ENCODE data around the gene RPL27A. TPM values are rescaled to one million over a fixed set of nuclear protein-coding genes. Genes with fewer than 3 reads are reported as not detected.

The RPL27A gene
- polyA plus RNA-seq, 1 of the 3 experiments (the other 2 are of a cell fraction): 1,162 TPM

DNA sequence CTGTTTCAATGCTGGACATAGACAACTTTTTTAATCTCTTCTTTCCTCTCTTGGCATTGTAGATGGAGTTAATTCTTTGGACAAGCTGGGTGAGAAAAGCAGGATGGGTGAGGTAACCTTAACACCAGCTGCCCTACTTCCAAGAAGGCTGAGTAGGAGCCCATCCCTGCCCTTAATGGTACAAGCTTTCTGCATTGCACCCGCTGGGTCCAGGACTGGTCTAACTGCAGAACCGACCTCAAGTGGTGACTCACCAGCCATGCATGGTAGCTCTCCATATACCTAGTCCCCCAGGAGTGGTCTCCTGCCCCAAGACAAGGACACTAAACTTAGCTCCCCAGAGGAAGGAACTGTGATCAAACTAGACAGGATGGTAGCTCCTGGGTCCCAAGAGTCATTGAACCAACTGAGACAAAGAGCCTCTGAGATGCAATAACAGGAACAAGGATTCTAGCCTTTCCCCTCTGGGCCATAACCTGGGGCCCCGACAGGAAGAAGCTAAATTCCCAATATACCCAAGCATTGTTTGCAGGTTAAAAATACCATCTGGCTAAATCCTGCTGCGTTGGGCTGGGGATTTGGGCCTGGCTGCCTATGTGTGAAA, 32.1 kb downstream of the RPL27A start:
- no peak overlapping the region for H3K9ac ChIP-seq
- H3K36me3 ChIP-seq (replicated peaks in 1 of 2; ENCODE audit: control insufficient read depth in 1 of 2, insufficient read depth in 2 of 2, low read length in 1 of 2): peaks cover 28 to 33% of the 10 kb centered on the region in 2 experiments
- no peaks in the 10 kb centered on the region for H3K27me3 ChIP-seq (ENCODE audit: insufficient read depth)
- DNase-seq: no peak
- H3K9me3 ChIP-seq: no peaks in the 10 kb centered on the region
- WGBS (ENCODE audit: low lambda C conversion rate): 65% methylated on average over 4 of the region's 4 CpGs
- H4K20me1 ChIP-seq (ENCODE audit: insufficient read depth): no peaks in the 10 kb centered on the region
- H3K4me1 ChIP-seq (ENCODE audit: control insufficient read depth in 1 of 2, insufficient read depth in 2 of 2, low read depth in 1 of 2, low read length in 1 of 2): peaks cover 16 to 30% of the 10 kb centered on the region in 2 experiments; a peak in 3 of 4 replicates
- no peaks in the 10 kb centered on the region for H3K9me2 ChIP-seq
- H3K4me2 ChIP-seq: no peak overlapping the region
- ChIA-PET POLR2A (no interaction called here), CTCF (no interaction called here)
- no peak overlapping the region for H2AFZ ChIP-seq (ENCODE audit: low read depth)
- no peak overlapping the region for H3K4me3 ChIP-seq (ENCODE audit: low read depth in 2 of 2, low read length in 1 of 2)
- H3K79me2 ChIP-seq (ENCODE audit: insufficient read depth): peaks cover 29% of the 10 kb centered on the region
- H3F3A ChIP-seq (replicated peaks; ENCODE audit: insufficient read depth): peaks cover 18% of the 10 kb centered on the region
- TF ChIP-seq ELF1 (IDR thresholded peaks at IDR 0.05) (no peak), RFX5 (IDR thresholded peaks at IDR 0.05; ENCODE audit: low read length) (no peak), TEAD4 (IDR thresholded peaks at IDR 0.05; ENCODE audit: borderline replicate concordance, insufficient read depth) (no peak), NFIC (IDR thresholded peaks at IDR 0.05; ENCODE audit: borderline replicate concordance) (no peak)
- TF ChIP-seq, protein P1, sequence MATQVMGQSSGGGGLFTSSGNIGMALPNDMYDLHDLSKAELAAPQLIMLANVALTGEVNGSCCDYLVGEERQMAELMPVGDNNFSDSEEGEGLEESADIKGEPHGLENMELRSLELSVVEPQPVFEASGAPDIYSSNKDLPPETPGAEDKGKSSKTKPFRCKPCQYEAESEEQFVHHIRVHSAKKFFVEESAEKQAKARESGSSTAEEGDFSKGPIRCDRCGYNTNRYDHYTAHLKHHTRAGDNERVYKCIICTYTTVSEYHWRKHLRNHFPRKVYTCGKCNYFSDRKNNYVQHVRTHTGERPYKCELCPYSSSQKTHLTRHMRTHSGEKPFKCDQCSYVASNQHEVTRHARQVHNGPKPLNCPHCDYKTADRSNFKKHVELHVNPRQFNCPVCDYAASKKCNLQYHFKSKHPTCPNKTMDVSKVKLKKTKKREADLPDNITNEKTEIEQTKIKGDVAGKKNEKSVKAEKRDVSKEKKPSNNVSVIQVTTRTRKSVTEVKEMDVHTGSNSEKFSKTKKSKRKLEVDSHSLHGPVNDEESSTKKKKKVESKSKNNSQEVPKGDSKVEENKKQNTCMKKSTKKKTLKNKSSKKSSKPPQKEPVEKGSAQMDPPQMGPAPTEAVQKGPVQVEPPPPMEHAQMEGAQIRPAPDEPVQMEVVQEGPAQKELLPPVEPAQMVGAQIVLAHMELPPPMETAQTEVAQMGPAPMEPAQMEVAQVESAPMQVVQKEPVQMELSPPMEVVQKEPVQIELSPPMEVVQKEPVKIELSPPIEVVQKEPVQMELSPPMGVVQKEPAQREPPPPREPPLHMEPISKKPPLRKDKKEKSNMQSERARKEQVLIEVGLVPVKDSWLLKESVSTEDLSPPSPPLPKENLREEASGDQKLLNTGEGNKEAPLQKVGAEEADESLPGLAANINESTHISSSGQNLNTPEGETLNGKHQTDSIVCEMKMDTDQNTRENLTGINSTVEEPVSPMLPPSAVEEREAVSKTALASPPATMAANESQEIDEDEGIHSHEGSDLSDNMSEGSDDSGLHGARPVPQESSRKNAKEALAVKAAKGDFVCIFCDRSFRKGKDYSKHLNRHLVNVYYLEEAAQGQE (IDR thresholded peaks at IDR 0.05; ENCODE audit: low read depth, low read length): no peak
- no peak overlapping the region for H3K27ac ChIP-seq (ENCODE audit: low read depth in 2 of 2, low read length in 1 of 2)

DNA sequence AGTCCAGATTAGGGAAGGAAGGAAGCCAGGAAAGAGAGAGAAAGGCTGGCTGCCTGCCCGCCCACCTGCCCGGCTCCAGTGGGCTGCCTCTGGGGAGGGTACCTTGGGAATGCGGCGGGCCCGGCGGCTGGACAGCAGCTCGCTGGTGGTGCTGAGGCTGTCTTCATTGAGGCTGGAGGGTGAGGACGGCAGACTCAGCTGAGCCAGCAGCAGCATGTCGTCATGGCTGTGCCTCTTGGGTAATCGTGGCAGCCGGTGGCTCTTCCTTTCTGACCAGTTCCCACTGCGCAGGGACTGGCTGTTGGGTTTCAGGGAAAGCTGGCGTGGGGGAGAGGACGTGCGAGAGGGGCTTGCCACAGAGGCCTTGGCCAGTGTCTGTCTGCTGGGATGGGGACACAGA, 32.9 kb downstream of the RPL27A start:
- Histone ChIP-seq H2AFZ (ENCODE audit: low read depth) (no peak overlapping the region), H3K9me3 (no peaks in the 10 kb centered on the region), H3K9me2 (no peaks in the 10 kb centered on the region), H3K79me2 (ENCODE audit: insufficient read depth) (peaks cover 29% of the 10 kb centered on the region), H3F3A (replicated peaks; ENCODE audit: insufficient read depth) (peaks cover 26% of the 10 kb centered on the region), H3K4me3 (ENCODE audit: low read depth in 2 of 2, low read length in 1 of 2) (no peak overlapping the region), H3K4me2 (no peak overlapping the region), H4K20me1 (ENCODE audit: insufficient read depth) (no peaks in the 10 kb centered on the region), H3K27ac (ENCODE audit: low read depth in 2 of 2, low read length in 1 of 2) (no peak overlapping the region), H3K27me3 (ENCODE audit: insufficient read depth) (no peaks in the 10 kb centered on the region), H3K36me3 (replicated peaks in 1 of 2; ENCODE audit: control insufficient read depth in 1 of 2, insufficient read depth in 2 of 2, low read length in 1 of 2) (peaks cover 28 to 33% of the 10 kb centered on the region in 2 experiments), H3K4me1 (ENCODE audit: control insufficient read depth in 1 of 2, insufficient read depth in 2 of 2, low read depth in 1 of 2, low read length in 1 of 2) (peaks cover 13 to 38% of the 10 kb centered on the region in 2 experiments; a peak in 3 of 4 replicates), H3K9ac (no peak overlapping the region)
- ChIA-PET POLR2A (no interaction called here), CTCF (no interaction called here)
- TF ChIP-seq, protein P2, sequence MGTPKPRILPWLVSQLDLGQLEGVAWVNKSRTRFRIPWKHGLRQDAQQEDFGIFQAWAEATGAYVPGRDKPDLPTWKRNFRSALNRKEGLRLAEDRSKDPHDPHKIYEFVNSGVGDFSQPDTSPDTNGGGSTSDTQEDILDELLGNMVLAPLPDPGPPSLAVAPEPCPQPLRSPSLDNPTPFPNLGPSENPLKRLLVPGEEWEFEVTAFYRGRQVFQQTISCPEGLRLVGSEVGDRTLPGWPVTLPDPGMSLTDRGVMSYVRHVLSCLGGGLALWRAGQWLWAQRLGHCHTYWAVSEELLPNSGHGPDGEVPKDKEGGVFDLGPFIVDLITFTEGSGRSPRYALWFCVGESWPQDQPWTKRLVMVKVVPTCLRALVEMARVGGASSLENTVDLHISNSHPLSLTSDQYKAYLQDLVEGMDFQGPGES (IDR thresholded peaks at IDR 0.05; ENCODE audit: low read depth, low read length): no peak
- no peak for TF ChIP-seq YY1 (IDR thresholded peaks at IDR 0.05; ENCODE audit: low read depth)
- TF ChIP-seq SIN3A (IDR thresholded peaks at IDR 0.05; ENCODE audit: borderline replicate concordance, low read depth, low read length): no peak
- no peak for TF ChIP-seq GABPA (IDR thresholded peaks at IDR 0.05; ENCODE audit: low read depth)
- no peak for DNase-seq
- whole genome bisulfite sequencing (ENCODE audit: low lambda C conversion rate): over 99% methylated on average over 15 of the region's 15 CpGs
